ENCODE data around the gene CELF1. TPM values are rescaled to one million over a fixed set of nuclear protein-coding genes. Genes with fewer than 3 reads are reported as not detected.

CELF1 gene
- total and polyA plus RNA-seq, 10 of the 15 experiments (the other 5 are each of a cell fraction or from before 2014, with no cell fraction given) = 35.3 to 128 (median 85.7) TPM

DNA sequence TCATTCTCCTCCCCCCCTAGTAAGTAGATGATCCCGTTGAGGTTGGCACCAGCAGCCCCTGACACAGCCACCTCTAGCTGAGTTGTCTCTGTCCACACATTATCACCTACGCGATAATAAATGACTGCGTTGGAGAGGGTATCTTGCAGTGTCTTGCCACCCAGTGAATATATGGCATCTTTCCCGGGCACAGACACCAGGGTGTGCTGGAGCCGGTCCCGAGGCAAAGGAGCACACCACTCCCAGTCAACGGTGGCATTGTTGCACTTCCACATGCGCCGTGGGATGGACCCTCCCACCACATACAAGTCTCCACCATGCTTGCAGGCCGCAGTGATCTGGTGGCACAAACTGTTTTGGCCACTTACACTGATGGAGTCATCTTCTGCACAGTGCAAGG, 20.4 kb upstream of the CELF1 start (continued):
- TF ChIP-seq, protein P1, sequence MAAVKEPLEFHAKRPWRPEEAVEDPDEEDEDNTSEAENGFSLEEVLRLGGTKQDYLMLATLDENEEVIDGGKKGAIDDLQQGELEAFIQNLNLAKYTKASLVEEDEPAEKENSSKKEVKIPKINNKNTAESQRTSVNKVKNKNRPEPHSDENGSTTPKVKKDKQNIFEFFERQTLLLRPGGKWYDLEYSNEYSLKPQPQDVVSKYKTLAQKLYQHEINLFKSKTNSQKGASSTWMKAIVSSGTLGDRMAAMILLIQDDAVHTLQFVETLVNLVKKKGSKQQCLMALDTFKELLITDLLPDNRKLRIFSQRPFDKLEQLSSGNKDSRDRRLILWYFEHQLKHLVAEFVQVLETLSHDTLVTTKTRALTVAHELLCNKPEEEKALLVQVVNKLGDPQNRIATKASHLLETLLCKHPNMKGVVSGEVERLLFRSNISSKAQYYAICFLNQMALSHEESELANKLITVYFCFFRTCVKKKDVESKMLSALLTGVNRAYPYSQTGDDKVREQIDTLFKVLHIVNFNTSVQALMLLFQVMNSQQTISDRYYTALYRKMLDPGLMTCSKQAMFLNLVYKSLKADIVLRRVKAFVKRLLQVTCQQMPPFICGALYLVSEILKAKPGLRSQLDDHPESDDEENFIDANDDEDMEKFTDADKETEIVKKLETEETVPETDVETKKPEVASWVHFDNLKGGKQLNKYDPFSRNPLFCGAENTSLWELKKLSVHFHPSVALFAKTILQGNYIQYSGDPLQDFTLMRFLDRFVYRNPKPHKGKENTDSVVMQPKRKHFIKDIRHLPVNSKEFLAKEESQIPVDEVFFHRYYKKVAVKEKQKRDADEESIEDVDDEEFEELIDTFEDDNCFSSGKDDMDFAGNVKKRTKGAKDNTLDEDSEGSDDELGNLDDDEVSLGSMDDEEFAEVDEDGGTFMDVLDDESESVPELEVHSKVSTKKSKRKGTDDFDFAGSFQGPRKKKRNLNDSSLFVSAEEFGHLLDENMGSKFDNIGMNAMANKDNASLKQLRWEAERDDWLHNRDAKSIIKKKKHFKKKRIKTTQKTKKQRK (IDR thresholded peaks at IDR 0.05; ENCODE audit: low read depth, low read length) = no peak

DNA sequence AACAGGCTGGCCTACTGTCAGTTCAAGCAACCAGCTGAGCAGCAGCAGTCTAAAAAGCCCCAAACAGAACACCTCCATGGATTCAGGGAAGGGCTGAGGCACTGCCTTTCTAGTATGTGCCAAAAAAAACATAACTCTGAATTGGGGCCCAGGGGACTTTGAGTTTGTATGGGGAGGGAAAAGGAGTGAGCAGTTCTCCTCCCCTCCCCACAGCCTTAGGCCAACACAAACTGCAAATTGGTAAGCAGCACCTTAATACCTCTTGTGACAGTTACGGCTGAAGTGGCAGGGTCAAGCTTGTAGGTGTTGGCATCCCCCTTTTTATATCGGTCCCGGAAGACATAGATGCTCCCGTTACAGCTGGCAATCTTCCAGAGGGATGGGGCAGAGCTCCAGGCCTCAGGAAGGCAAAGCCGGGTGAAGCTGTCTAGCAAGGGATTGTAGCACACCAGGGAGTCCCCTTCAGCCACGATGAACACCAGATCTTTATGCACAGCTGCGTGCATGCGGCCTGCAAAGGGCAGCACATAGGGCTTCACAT, 19.9 kb upstream of the CELF1 start:
- no TSS peak for BruUV-seq (replicated peaks)
- intact Hi-C loops (cut with micrococcal nuclease; ENCODE audit: unreplicated experiment) = no loop called here
- TF ChIP-seq CBX3 (IDR thresholded peaks at IDR 0.05; ENCODE audit: borderline replicate concordance, low read depth) (no peak), JUND (IDR thresholded peaks at IDR 0.05; ENCODE audit: low read depth, low read length) (no peak), REST (IDR thresholded peaks at IDR 0.05; ENCODE audit: low read depth, low read length) (no peak), SKIL (IDR thresholded peaks at IDR 0.05; ENCODE audit: low read depth, poor library complexity, severe bottlenecking) (no peak), SRF (IDR thresholded peaks at IDR 0.05; ENCODE audit: low read depth in 2 of 2, low read length in 2 of 2) (no peak), EP300 (IDR thresholded peaks at IDR 0.05; ENCODE audit: borderline replicate concordance in 1 of 2, control insufficient read depth in 1 of 2, low read depth in 2 of 2, low read length in 2 of 2) (no peak), MEF2A (IDR thresholded peaks at IDR 0.05; ENCODE audit: insufficient read depth, low read depth, low read length) (no peak), ZNF24 (IDR thresholded peaks at IDR 0.05) (no peak), FOXK2 (IDR thresholded peaks at IDR 0.05) (no peak), BRCA1 (IDR thresholded peaks at IDR 0.05; ENCODE audit: low read depth, low read length) (no peak), GABPA (IDR thresholded peaks at IDR 0.05; ENCODE audit: low read depth) (no peak), YBX1 (IDR thresholded peaks at IDR 0.05) (no peak)

More for the DNA sequence above, 19.9 kb upstream of the CELF1 start:
- ChIA-PET CTCF (interaction anchor here (0.5 to 1.4 kb wide), 4 partner anchors 19 to 54 kb away, joined by 3 to 5 read pairs (median 3); no protein-coding TSS in a partner anchor), SMC1A (ENCODE audit: uncharacterized antibody, unreplicated experiment) (interaction anchor here (0.9 kb wide), 1 partner anchor 50 kb away, joined by 4 read pairs; no protein-coding TSS in a partner anchor), RAD21 (ENCODE audit: unreplicated experiment) (no interaction called here), POLR2A (interaction anchor here (0.5 kb wide), 1 partner anchor 97 kb away, joined by 3 read pairs; no protein-coding TSS in a partner anchor)
- WGBS (ENCODE audit: insufficient coverage, insufficient replicate concordance, low lambda C conversion rate, missing lambda C conversion rate) = 84% methylated on average over 8 of the region's 8 CpGs
- DNase-seq (ENCODE audit: low read depth, low spot score) = no peak
- no peak overlapping the region for H3K27ac ChIP-seq (ENCODE audit: control insufficient read depth, insufficient read depth)
- H3K4me1 ChIP-seq (ENCODE audit: control insufficient read depth, insufficient read depth, low read length) = peaks cover 4% of the 10 kb centered on the region
- no peaks in the 10 kb centered on the region for H3K9me3 ChIP-seq (replicated peaks; ENCODE audit: control insufficient read depth, insufficient read depth, low read length)
- no peak for FAIRE-seq
- no peak overlapping the region for H3K4me2 ChIP-seq (ENCODE audit: control insufficient read depth, insufficient read depth)
- H3K36me3 ChIP-seq (ENCODE audit: control insufficient read depth in 2 of 2, insufficient read depth in 2 of 2, low read length in 1 of 2) = peaks cover 10 to 42% of the 10 kb centered on the region in 2 experiments
- in situ Hi-C loops (cut with MboI) = no loop called here
- peaks cover 12% of the 10 kb centered on the region for H3K79me2 ChIP-seq (ENCODE audit: control insufficient read depth, insufficient read depth, low read length)
- no peak overlapping the region for H3K9ac ChIP-seq (ENCODE audit: control insufficient read depth, insufficient read depth, low read length)
- H3K27me3 ChIP-seq (replicated peaks in 1 of 2; ENCODE audit: control insufficient read depth in 2 of 2, insufficient read depth in 2 of 2, low read length in 1 of 2) = no peaks in the 10 kb centered on the region
- H2AFZ ChIP-seq (ENCODE audit: control insufficient read depth, low read depth, low read length) = no peak overlapping the region
- ATAC-seq = no peak
- 0 out of 2 replicates have a peak, but pooled peaks cover 3% of the 10 kb centered on the region for H4K20me1 ChIP-seq (ENCODE audit: control insufficient read depth, insufficient read depth)
- no peak overlapping the region for H3K4me3 ChIP-seq
